CD4-positive, alpha-beta T cell treated with Interleukin-6 for 4 hours (primary cell): ENCODE results near the gene PLP2.
"Not testable (repeated sequence)": the region's sequence is repeated elsewhere in the genome, so short reads cannot be mapped to it uniquely, and the experiment has no call there.

ENCODE experiments used
- DNase-seq: peaks from one replicate; pipeline ENCODE4 v3.0.0-alpha.2; 2020; ENCODE audit warnings: mixed read lengths

Gene PLP2

DNA sequence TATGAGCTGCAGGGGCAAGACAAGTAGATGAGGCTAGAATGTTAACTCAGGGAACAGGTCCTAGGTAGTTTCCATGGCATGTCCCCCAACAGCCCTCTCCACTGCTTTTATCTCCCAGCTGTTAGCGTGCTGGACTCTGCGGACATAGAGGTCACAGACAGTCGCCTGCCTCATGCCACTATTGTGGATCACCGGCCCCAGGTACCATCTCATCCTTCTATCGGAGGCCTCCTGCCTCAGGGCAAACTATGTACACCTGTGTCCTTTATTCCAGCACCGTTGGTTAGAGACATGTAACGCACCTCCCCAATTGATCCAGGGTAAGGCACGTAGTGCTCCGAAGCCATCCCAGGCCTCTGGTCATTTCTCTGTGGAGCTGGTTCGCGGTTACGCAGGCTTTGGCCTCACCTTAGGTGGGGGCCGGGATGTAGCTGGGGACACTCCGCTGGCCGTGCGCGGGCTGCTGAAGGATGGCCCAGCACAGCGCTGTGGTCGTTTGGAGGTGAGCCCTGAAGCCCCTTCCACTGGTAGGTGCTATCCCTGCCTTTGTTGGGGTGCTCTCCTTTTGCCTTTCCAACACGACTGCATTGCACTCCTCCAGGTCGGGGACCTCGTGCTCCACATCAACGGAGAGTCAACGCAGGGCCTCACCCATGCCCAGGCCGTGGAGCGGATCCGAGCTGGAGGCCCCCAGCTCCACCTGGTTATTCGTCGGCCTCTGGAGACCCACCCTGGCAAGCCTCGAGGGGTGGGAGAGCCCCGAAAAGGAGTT is 6.9 kb upstream of the PLP2 start:
- no peak for DNase-seq

DNA sequence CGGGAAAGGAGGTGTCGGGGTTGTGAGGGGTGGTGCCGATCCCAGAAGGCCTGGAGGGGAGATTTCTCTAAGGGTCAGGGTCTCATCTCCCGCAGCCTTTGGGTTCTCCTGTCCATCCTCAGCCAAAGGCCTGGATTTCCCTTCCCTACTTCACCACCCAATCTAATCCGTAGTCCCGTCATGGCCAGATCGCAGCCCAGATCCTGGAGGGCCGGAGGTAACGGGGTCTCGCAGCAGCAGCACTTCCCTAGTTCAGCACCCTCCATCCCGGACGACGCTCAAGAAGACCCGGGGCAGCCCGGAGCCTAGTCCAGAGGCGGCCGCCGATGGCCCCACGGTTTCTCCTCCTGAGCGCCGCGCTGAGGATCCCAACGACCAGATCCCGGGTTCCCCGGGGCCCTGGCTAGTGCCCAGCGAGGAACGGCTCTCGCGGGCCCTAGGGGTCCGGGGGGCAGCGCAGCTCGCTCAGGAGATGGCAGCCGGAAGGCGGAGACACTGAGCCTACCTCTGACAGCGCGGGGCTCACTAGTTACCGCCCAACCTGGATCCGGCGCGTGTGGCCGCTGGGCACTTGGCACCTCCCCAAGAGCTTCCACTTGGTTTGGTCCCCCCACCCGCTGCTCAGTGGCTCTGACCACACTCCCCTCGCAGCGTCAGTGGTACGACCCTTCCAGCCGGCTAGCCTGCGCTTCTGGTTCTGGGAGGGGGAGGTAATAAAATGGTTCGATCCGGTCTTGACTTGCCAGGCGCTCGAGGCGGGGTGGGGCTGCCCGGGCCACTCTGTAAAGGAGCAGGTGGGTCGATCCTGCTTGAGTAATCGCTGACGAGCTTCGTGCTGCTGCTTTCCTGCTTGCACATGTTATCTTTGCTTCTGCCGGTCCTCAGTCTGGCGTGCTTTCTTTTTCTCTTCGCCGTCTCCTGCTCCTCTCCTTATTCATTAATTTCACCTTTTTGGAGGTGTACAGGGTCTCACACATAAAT is 5.5 kb upstream of the PLP2 start:
- DNase-seq, result peak; percentile 72

DNA sequence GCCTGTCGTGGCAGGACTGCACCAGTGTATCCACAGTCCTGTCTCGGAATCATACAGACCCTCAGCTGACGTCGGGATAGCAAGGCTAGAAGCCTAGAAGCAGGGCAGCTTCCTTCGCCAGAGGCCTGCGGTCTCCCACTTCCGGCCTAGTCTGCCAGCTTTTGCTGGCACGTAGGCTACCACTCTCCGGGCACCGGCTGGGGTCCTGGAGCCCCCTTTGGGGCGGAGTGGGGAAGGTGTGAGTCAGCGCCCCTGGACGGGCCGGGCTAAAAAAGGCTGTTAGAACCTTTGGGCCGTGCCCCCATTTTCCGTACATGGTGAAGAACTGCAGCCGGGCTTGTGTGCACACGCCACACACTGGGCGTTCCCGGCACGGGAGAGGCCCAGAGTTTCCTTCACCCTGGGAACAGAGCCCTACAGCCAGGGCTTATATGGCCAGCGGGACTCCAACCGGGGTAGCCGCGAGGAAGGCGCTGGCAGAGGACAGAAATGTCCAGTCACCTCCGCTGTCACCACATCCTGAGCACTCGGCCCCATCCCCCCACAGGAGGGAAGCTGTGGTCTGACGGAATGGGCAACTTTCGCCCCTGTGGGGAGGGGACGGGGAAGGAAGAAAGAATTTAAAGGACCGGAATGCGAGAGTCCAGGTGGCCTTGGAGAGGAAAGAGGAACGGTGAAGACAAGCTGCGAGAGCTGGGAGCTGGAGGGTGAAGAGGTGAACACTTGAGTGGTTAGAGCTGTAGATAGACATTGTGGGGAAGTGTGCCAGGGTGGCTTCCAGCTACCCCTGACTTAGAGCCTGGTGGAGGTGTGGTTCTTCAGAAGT is 4.6 kb upstream of the PLP2 start:
- DNase-seq, result peak; percentile 73

DNA sequence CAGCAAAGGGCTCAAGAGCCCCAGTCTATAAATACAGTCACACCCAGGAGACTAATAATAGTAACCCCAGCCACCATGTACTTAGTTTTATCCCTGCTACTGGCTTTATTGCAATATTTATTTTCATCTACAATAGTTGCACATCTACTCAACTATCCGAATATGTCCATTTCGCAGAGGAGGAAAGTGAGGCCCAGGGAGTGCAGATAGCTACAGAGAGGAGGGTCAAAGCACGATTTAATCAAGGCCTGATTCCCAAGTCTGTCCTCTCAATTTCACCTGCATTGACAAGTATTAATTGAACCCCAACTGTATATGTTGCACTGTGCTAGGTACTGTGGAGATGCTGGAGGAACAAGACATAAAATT is 4.0 kb upstream of the PLP2 start:
- no peak for DNase-seq

DNA sequence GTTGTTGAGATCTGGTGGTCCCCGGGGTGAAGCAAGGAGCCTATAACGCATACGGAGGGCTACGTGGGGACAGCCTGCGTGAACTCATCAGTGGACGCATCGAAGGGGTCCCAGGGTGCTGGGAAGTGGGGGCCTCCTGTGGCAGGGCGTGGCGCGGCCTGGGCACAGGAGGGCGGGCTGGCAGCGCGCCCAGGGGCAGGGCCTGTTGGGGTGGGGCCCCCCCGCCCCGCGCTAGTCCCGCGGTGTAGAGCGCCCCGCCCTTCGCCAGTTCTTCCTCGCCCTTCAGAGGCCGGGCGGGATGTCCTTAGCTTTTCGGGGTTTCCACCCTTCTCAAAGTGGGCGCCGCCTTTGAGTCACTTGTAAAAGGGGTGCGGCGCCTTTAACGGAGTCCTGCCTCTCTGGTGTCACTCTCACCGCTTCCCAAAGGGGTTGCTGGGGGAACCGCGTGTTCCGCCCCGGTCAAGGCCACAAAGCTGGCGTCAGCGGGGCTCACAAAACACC is 632 bp downstream of the PLP2 start:
- peak; percentile 77 for DNase-seq

DNA sequence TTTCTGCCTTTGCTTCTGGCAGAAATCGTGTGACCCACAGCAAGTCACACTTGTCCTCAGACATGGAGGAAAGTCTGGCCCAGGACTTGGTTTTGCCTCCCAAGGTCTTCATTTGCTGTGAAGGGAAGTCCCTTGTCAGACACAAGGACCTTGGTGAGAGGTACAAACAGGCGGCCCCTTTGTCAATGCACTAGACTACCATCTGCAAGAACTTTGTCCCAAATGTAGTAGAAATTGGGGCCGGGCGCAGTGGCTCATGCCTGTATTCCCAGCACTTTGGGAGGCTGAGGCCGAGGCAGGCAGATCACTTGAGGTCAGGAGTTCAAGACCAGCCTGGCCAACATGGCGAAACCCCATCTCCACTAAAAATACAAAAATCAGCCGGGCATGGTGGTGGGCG is 1.8 kb downstream of the PLP2 start:
- not testable (repeated sequence) for DNase-seq

DNA sequence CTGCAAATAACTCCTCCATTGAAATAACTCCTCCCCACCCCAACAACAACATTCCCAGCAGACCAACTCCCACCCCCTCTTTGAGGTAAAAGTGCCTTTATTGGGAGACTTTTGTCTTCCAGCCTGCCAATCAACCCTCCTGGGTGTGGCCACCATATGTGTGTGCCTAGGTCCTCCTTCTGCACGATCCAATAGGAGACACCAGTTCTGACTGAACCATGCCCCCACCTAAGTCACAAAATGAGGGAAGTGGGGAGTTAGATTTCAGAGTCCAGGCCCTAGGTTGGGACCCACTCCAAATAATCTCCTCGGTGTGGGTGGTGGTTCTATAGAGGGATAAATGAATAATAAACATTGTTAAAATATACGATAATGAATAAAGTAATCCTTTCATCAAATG is 3.0 kb downstream of the PLP2 start:
- DNase-seq, result no peak

DNA sequence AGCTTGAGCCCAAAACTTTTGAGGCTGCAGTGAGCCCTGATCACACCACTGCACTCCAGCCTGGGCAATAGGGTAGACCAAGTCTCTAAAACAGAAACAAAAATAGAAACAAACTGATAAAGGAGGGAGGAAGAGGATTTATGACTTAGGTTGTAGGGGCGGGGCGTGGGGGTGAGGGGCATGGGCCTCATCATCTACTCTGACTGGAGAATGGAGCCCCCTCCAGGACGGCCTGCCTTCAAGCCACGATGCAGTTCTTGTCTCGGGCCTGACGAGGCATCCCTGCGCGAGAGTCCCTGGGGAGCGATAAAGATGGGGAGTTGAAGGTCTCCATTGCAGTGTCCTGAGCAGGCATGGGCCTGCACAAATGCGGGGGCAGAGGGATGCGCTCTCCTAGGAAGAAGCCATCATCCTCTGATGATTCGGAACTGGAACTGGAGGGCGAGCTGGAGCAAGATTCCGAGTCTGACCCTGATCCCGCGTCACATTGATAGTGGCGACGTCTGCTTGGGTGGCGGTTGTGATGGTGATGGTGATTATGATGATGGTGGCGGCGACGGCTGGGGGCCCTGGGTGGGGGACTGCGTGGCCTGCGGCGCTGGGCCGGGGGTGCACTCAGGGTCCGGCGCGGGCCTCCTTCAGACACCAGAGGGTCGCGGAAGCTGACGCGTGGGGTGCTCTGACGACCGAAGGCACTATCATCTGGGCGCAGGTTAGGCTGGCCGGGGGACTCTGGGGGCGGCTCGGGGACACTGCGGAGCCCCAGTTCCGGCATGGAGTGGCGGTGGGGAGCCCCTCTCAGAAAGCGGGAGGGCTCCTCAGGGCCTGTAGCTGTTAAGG is 4.0 kb downstream of the PLP2 start:
- no peak for DNase-seq

DNA sequence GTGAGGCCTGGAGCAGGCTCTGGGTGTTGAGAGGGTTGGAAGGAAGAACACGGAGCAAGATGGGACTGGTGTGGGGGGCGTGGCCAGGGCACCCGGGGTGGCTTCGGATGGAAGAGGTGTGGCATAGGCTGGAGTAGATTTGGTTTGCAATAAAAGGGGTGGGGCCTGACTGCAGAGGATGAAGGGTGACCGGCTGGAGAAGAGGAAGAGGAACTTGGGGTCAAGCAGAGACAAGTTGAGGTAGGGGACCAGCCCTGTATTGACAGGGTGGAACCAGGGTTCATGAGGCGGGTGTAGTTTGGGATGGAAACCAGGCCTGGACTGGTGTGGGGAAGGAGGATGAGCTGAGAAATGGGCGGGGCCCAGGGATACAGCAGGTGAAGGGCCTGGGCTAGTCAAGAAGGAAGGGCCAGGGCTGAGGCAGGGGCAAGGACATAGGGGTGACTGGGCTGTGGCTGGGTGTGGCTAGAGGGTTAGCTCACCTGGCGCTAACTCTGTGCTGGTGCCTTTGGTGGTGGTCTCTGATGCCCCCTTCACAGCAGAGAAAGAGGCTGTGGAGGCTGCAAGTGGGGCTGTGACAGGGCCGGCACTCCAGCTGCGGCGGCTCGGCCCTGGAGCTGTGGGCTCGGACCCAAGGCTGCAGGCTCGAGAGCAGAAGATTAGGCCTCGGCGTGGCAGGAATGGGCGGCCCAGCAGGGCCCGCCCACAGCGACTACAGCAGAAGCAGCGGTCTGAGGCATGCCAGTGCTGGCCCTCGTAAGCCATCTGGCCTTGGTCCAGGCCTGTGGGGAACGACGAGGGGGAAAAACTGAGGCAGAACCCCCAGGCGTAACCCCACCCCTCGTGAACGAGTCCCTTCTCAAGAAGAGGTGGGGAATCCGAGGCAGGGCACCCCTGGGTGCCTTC is 5.0 kb downstream of the PLP2 start:
- no peak for DNase-seq

DNA sequence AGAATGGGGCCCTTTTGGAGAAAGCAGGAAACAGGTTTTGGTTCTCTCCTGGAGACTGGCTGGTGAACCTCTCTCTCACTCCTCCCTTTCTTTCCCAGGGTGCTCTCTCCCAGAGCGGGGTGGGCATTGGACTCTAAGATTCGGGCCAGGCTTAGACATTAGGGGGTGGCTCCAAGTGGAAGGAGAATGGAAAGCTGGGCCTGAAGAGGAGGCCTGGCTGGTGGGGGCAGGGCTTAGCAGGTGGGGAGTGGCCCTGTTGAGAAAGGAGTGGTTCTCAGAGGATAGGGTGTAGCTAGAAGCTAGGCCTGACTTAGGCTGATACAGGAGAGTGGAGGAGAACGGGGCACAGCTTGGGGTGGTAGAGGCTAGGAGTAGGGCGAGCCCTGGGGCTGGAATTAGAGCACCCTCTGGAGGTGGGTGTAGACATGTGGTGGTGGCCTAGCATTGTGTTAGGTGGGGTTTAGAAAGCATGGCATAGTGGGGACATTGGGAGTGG is 5.7 kb downstream of the PLP2 start:
- peak; percentile 49 for DNase-seq

DNA sequence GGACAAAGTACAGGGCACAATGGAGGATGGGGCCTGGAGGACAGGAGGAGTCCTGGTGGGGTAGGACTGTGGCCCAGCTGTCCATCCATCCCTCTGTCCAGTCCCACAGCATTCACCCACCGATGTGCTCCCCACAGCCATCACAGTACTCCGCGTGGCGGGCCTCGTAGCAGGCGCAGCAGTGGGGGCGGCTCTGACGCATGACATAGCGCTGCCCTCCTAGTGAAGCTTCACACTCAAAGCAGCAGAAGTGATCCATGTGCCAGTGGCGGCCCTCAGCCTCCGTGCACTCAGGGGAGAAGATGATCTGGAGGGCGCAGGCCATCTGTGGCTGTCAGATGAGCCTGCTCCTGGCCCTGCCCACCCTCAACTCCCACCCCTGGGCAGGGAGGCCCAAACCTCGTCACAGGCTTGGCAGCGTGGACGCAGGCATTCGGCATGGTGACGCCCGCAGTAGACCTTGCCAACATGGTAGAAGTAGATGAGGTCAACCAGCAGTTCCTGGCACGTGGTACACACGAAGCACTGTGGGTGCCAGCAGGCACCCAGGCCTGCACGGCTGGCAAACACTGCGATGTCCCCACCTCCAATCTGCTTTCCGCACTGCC is 6.3 kb downstream of the PLP2 start:
- no peak for DNase-seq

DNA sequence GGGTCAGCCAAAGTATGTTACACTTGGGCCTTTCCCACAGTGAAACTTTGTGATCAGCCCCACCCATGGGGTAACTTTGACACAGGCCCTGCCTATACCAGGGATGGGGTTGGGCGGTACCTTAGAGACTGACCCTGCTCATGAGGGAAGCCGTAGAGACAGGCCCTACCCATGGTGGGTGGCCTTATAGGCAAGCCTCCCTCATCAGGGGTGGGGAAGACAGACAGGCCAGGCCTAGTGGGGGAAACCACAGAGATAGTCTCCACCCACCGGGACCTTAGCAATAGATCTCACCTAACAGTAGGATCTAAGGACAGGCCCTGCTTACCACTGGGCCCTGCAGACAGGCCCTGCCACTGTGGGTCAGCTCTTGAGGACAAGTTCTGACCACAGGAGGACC is 6.8 kb downstream of the PLP2 start:
- no peak for DNase-seq

DNA sequence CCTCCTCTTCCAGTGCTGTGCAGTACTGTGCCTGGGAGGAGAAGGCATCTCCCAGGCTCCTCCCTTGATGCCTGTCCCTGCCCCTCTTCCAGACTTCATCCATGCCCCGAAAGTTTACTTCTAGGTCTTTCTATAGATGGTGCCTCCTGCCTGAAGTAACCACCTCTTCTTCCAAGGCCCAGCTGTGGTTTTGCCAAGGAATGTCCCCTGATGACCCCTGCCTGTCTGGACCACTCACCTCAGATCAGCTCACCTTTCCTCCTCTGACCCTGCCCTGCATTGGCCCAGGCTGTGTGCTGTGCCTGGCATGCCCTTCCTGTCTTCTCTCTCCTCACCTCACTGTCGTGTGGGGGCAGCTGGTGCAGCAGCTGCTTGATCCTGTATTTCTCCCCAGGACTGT is 7.7 kb downstream of the PLP2 start:
- DNase-seq, result no peak

DNA sequence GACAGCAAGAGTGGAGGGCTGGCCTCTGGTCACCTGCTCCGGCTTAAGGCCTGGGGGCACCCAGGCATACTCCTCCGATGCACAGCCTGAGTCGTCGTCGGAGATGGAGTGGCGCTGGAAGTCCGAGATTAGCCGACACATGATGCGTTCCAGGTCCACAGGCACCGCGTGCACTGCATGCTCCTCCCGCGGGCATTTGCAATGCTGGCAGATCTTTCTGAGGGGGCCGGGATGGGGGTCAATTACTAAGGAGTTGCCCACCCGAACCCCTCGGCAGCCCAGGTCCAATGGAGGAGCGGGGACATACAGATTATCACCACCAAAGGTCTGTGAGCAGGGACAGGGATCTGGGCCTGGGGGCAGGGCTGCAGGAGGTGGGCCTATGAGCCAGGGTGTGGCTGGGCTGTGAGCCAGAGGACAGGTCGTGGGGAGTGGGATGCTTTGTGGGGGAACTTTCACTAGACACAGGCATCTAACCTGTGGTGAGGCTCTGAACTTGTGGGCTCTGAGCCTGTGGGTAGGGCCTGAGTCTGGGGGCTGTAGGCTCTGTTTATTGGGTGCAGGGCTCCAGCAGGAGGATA is 12.1 kb downstream of the PLP2 start:
- no peak for DNase-seq

DNA sequence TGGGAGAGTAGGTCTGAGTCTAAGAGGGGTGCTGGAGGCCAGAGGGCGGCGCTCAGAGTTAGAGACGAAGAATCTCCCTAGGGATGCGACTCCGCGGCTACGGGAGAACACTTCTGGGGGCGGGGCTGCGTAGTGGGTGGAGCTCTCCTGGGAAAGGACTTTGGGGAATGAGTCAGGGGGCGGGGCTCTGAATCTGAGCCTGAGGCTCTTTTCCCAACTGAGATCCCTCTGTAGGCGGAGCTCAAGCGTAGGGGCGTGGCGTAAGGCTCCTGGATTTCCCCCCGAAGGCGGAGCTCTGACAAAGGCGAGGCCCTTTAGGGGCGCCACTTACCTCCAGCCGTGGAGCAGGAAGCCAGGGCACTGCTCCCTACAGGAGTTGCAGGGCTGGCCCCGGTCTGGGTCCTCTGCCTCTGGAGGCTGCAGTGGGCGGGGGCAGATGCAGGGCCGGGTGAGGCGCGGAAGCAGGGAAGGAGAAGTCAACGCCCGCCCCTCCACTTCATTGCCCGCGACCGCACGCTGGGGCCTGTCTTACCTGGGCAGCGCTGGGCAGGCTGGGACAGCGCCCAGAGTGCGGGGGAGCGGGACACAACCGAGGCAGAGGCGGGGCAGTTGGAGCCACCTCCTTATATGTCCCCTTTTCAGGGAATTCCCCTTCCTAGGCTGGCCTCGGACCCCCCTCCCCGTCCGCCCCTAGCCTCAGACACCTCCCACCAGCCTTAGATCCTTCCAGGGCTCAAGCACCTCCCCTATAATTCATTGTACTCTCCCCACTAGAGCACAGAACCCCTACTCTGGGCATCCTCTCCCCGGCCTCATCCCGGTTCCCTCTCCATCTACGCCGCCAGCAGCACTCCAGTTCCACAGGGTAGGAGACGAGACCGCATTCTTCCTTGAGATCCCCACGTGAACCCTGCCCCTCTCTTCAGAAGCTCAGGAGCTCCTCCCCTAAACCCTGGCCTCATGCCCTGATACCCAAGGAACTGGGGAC is 12.9 kb downstream of the PLP2 start:
- DNase-seq, result peak; percentile 34

DNA sequence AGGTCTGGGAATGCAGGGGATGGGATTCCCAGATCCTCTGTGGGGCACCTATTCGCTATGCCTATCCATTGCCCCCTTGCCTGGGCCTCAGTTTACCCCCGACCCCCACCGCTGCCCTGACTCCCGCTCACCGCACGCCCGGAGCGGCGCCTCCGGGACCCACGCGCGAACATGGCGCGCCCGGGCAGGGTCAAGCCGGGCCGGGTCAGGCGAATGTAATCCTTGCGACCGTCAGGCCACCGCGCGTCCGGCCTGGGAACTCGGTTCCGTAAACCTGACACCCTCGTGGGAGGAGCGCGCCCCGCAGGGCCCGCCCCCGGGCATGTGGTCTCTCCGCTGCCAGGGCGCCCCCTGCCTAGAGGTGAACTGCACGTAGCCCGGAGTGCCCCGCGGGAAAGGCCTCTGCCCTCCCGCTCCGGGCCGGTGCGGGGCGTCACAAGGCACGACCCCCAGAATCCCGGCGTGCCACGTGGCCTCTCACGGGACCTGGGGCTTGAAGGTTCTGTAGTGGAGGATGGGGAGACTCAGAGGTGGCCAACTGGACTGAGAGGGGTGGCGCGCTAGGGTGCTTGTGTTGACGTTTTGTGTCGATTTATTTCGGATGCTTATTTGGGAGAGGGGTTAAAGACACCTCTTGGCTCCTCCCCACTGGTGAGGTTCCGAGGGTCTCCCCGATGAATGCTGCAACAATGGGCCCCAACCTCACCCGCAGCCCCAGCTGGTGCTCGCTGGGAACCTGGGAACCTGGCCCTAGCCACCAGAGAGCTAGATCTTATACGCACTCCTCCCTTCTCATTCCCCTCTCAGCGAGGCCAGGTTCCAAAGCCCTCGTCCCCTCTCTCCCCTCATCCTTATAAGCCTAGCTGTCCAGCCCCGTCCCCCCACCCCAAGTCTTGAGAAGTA is 14.7 kb downstream of the PLP2 start, which contains the start of gene PRICKLE3:
PRICKLE3 (minus strand) TSS at position 249 of the 903 bp plus-strand sequence; CDS start at position 173, 76 bp downstream.
- DNase-seq, result peak; percentile 86

DNA sequence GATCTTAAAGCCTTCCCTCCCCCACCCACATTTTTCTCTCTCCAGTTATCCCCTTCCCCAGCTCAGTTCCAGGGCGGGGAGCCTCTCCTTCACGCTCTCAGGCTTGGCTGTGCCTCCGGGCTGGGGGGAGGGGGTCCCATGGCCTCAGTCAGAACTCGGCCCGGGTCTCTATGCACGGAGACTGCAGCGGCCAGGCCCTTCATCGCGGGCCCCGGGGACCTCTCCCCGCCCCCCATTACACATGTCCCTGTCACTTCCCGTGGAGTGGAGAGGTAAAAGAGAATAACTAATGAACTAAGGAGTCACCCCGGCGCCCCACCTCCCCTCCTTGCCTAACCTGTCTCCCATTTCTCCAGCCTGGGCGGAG is 15.3 kb downstream of the PLP2 start:
- no peak for DNase-seq
